ENCODE measurements around the gene COL20A1.

Gene COL20A1

DNA sequence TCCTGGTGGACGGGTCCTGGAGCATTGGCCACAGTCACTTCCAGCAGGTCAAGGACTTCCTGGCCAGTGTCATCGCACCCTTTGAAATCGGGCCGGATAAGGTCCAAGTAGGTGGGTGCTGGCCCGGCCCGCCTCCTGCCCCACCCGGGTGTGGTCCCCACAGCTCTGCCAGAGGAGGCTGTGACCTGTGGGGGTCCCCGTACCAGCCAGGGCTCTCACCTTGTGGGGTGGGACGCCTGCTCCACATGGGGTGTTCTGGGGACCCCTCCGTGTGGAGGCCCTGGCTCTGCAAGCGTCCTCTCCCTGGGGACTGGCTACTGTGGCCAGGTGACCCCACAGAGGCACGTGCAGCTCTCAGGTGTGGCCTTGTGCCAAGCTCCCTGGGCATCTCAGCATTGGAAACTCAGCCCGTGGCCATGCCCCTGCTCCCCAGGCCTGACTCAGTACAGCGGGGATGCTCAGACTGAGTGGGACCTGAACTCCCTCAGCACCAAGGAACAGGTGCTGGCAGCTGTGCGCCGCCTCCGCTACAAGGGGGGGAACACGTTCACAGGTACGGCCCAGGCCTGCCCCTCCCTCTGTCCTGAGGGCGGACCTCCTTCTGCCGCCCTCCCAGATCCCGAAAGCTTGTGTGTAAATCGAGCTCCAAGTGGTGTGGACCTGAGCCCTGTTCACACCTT is 14.7 kb downstream of the COL20A1 start:
- DNase-seq (ENCODE audit: low spot score): no peak

- no peak for DNase-seq (ENCODE audit: low spot score)
Observed at GRCh38 chr20:63308218-63308911, 15.4 kb downstream of the COL20A1 start.

DNA sequence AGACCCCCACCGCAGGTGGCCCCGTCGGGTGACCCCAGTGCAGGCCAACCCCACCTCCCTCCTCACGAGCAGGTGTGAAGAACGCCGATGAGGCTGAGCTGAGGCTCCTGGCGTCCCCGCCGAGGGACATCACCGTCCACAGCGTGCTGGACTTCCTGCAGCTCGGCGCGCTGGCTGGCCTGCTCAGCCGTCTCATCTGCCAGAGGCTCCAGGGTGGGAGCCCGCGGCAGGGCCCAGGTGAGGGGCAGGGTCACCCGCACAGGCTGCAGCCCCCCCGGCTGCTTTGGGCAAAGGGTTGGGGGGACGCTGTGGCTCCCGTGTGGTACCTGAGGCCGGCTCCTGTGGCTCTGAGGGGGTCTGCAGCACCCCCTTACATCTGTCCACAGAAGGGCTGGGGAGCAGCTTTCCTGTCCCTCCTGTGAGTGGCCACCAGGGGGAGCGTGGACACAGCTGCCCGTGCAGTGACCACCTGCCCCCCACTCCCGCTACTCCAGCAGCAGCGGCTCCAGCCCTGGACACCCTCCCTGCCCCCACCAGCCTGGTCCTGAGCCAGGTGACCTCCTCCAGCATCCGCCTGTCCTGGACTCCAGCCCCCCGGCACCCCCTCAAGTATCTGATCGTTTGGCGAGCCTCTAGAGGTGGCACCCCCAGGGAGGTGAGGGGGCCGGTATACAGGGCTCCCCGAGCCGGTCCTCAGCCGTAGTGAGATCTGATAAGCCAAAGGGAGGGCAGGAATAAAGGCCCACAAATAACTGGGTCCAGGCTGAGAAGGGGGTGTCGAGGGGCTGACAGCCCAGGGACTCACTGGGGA is 16.5 kb downstream of the COL20A1 start:
- DNase-seq (ENCODE audit: low spot score): peak; percentile 69

GRCh38 chr20:63310265-63310991 is 17.4 kb downstream of the COL20A1 start:
- no peak for DNase-seq (ENCODE audit: low spot score)

GRCh38 chr20:63311186-63311832 is 18.3 kb downstream of the COL20A1 start:
- DNase-seq (ENCODE audit: low spot score): no peak

GRCh38 chr20:63311833-63312243 is 18.9 kb downstream of the COL20A1 start:
- DNase-seq (ENCODE audit: low spot score): no peak

GRCh38 chr20:63312273-63312672 is 19.3 kb downstream of the COL20A1 start:
- no peak for DNase-seq (ENCODE audit: low spot score)

GRCh38 chr20:63312690-63313348 is 19.8 kb downstream of the COL20A1 start:
- no peak for DNase-seq (ENCODE audit: low spot score)

DNA sequence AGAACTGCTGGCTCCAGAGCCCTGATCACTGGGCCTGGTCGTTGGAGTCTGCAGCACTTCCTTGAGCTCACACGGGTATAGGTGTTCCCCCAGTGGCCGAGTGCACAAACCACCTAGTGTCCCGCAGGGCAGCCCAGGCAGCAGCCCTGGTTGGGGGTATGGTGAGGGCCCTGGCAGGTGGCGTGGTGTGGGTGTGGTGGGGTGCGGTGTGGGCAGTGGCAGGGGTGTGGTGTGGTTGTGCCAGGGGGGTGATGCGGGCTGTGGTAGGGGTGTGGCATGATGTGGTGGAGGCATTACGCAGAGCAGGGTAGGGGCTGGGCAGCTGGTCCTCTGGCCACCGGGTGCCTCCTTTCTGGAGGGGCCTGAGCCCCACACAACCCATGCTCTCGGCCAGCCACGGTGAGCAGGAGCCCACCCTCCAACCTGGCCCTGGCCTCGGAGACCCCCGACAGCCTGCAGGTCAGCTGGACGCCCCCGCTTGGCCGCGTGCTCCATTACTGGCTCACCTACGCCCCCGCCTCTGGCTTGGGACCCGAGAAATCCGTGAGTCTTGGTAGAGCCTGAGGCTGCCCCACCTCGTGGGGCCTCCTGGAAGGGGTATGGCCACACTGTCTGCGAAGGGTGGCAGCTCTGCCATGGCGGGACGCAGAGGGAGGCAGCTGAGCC is 20.5 kb downstream of the COL20A1 start:
- no peak for DNase-seq (ENCODE audit: low spot score)

DNA sequence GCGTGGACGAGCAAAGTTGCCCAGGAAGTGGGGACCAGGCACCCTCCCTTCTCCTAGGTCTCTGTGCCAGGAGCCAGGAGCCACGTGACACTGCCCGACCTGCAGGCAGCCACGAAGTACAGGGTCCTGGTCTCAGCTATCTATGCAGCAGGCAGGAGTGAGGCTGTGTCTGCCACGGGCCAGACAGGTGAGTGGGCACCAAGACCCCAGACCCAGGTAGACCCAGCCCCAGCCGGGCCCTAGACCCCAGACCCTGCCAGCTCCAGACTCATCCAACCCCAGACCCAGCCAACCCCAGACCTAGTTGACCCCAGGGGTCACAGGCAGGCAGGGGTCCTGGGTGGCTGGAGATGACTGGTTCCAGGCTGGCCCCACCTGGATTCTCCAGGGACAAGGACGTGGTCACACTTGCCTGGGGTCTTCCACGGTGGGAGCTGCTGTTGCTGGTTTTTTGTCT is 21.1 kb downstream of the COL20A1 start:
- DNase-seq (ENCODE audit: low spot score): no peak

DNA sequence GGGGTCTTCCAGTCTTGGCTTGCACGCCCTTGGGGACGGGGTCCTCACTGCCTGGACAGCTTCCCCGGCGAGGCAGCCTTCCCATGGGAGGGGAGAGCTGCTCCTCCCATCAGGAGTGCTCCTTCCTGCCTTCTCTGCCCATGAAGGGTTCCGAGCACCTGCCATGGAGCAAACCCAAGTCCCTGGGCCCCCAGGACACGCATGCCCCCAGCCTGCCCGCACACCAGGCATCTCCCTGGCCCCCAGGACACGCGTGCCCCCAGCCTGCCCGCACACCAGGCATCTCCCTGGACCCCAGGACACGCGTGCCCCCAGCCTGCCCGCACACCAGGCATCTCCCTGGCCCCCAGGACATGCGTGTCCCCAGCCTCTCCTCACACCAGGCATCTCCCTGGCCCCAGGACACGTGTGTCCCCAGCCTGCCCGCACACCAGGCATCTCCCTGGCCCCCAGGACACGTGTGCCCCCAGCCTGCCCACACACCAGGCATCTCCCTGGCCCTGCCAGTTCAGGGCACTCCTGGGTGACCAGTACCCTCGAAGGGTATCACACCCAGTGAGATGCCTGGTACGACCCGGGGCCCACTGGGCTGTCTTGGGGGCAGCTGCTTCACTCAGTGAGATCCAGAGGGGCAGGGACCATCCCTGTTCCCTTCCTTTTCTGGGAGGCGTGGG is 21.7 kb downstream of the COL20A1 start:
- no peak for DNase-seq (ENCODE audit: low spot score)

DNA sequence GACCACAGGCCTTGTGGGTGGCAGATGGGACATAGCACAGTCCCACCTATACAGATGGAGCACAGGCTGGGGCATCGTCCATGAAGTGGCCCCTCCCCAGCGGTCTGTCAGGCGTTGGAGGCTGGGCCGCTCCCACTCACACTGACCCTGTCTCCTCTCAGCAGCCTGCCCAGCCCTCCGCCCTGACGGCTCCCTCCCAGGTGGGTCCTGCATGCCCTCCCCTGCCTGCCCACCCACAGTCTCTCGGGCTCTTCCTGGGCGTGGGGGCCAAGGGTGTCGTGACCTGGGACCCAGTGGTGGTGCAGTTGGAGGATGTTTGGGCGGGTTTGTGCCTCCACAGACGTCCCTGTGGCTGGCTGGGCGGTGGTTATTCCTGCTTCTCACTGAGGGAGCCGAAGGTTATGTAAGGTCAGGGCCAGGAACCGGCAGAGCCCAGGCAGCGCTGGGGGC is 22.3 kb downstream of the COL20A1 start:
- no peak for DNase-seq (ENCODE audit: low spot score)

DNA sequence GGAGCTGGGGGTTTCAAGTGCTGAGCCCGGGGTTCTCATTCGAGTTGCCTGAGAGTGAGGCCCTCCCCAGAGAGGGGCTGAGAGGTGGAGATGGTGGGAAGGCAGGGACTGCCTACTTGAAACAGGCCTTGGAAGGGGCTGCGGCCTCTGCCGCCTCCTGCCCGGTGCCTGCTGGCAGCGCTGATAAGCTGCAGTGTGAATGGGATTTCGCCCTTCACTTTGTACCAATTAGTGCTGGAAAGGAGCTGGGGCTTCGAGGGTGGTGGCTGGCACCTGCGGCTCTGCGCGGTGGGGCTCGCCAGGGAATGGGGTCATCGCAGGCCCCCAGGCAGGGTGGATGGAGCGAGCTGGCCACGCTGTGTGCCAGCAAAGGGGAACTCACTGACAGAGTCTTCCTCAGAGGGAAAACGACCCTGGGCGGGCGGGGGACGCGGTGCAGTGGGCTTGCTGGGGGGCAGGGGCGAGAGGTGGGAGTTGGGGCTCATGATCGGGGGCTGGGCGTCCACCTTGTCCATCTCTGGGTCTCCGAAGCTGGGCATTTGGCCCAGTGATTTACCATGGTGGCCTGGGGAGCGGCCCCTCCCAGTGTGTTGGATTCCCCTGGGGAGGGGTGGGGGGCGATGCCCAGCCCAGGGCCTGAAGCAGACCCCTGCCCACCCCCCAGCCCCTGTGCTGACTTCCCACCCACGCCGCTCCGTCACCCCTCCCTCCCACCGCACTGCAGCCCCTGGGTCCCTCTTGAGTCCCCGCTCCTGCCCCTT is 22.9 kb downstream of the COL20A1 start:
- DNase-seq (ENCODE audit: low spot score): no peak

DNA sequence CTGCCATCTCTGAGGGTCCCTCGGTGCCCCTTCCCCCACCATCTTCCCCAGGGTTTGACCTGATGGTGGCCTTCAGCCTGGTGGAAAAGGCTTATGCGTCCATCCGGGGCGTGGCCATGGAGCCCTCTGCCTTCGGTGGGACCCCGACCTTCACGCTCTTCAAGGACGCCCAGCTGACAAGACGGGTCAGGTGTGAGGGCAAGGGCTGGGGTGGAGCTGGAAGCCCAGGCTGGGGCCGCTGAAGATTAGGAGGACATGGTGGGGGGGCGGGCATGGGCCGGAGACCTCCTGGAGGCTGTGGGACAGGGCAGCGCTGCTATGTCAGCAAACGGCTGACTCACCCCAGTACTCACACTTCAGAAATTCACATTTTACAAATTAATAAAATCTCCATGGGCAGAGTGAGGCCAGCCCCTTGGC is 23.5 kb downstream of the COL20A1 start:
- no peak for DNase-seq (ENCODE audit: low spot score)

GRCh38 chr20:63317061-63317460 is 24.1 kb downstream of the COL20A1 start:
- no peak for DNase-seq (ENCODE audit: low spot score)

GRCh38 chr20:63317601-63318291 is 24.8 kb downstream of the COL20A1 start:
- no peak for DNase-seq (ENCODE audit: low spot score)

- no peak for DNase-seq (ENCODE audit: low spot score)
Observed at GRCh38 chr20:63318391-63319163, 25.6 kb downstream of the COL20A1 start.
